Endothelial cell of umbilical vein (primary cell): ENCODE results near the gene DDHD1. TPM values are rescaled to one million over a fixed set of nuclear protein-coding genes. Genes with fewer than 3 reads are reported as not detected.

Experiments used
- BruUV-seq: library from RNA; stranded (reverse); fragments of 400-500 nt; replicated peaks from 2 replicates; lab custom pipeline; 2021; lab: Mats Ljungman, UMichigan
- CTCF ChIA-PET: fragments of 300-600, 350-600 bp; sonication (Branson Sonifier 250); formaldehyde crosslinking; loops from one replicate; lab custom pipeline; 2021; ENCODE audit warnings: antibody characterized with exemption, inconsistent platforms; lab: Charles Lee
- POLR2A ChIA-PET: fragments of 300-600, 350-600 bp; sonication (Branson Sonifier 250); formaldehyde crosslinking; loops from one replicate; lab custom pipeline; 2021; ENCODE audit warnings: antibody characterized with exemption, inconsistent platforms; lab: Charles Lee
- DNase-seq: peaks from one replicate; pipeline ENCODE4 v3.0.0-alpha.2; 2011; ENCODE audit warnings: low read depth, low spot score
- FAIRE-seq: peaks from 2 replicates; lab custom pipeline; 2011; peaks lifted over from hg19 to GRCh38; lab: Jason Lieb, UNC
- H2AFZ ChIP-seq: 2 replicates; pipeline ENCODE4 v1.6.0; 2012; ENCODE audit warnings: low read depth, low read length, control low read depth, inconsistent platforms
- H3K27ac ChIP-seq: 2 replicates; pipeline ENCODE4 v1.5.1; 2011; ENCODE audit warnings: low read depth, mild to moderate bottlenecking, control low read depth, low read length, moderate library complexity; ENCODE audit not compliant: insufficient read depth
- H3K27me3 ChIP-seq, 2 experiments: 2 replicates each; pipeline versions ENCODE4 v1.6.0 to v1.6.1; 2011; ENCODE audit warnings: low read length in 2 of 2, mixed read lengths in 1 of 2; ENCODE audit not compliant: control insufficient read depth in 2 of 2, insufficient read depth in 2 of 2
- H3K36me3 ChIP-seq, 2 experiments: 2 replicates in 1 of 2; 3 replicates in 1 of 2; pipeline ENCODE4 v1.5.1; 2011; ENCODE audit warnings: low read length in 2 of 2, mild to moderate bottlenecking in 1 of 2, moderate library complexity in 1 of 2; ENCODE audit not compliant: control insufficient read depth in 2 of 2, insufficient read depth in 2 of 2; ENCODE audit errors: extremely low read depth in 1 of 2
- H3K4me1 ChIP-seq: 3 replicates; pipeline ENCODE4 v1.5.1; 2011; ENCODE audit warnings: mild to moderate bottlenecking, low read length; ENCODE audit not compliant: control insufficient read depth, insufficient read depth; ENCODE audit errors: extremely low read depth
- H3K4me2 ChIP-seq: 2 replicates; pipeline ENCODE4 v1.6.1; 2011; ENCODE audit warnings: low read length, control low read depth, mixed read lengths; ENCODE audit not compliant: insufficient read depth
- H3K4me3 ChIP-seq, 3 experiments: fragments of 200-600 bp in 1 of 3; sonication (generic), shearing (Covaris generic) in 1 of 3; replicated peaks in 1 of 3; 2 replicates each; pipeline ENCODE4 v1.5.1; 2011 to 2016; ENCODE audit warnings: control low read depth in 3 of 3, low read length in 3 of 3, mild to moderate bottlenecking in 2 of 3, inconsistent platforms in 1 of 3, low read depth in 1 of 3, moderate library complexity in 1 of 3; ENCODE audit not compliant: insufficient read depth in 1 of 3
- H3K79me2 ChIP-seq: 2 replicates; pipeline ENCODE4 v1.6.0; 2012; ENCODE audit warnings: low read length, inconsistent platforms; ENCODE audit not compliant: control insufficient read depth, insufficient read depth
- H3K9ac ChIP-seq: replicated peaks from 2 replicates; pipeline ENCODE3; 2011; ENCODE audit warnings: low read length, control low read depth; ENCODE audit not compliant: insufficient read depth; ENCODE audit errors: extremely low read depth
- H3K9me1 ChIP-seq: replicated peaks from 3 replicates; pipeline ENCODE4 v1.6.0; 2011; ENCODE audit warnings: mild to moderate bottlenecking, low read length; ENCODE audit not compliant: control insufficient read depth, insufficient read depth; ENCODE audit errors: extremely low read depth
- H3K9me3 ChIP-seq: replicated peaks from 2 replicates; pipeline ENCODE4 v1.5.1; 2012; ENCODE audit warnings: low read length, inconsistent platforms; ENCODE audit not compliant: control insufficient read depth, insufficient read depth
- H4K20me1 ChIP-seq: replicated peaks from 2 replicates; pipeline ENCODE3; 2011; ENCODE audit warnings: mild to moderate bottlenecking, low read length; ENCODE audit not compliant: control insufficient read depth, insufficient read depth; ENCODE audit errors: extremely low read depth
- EZH2 ChIP-seq: IDR thresholded peaks from 2 replicates; pipeline ENCODE4 v1.6.1; 2012; ENCODE audit warnings: borderline replicate concordance, low read depth, mild to moderate bottlenecking, moderate library complexity, low read length, inconsistent platforms; ENCODE audit not compliant: severe bottlenecking
- FOS ChIP-seq: IDR thresholded peaks from 2 replicates; pipeline ENCODE4 v1.6.1; 2011; ENCODE audit warnings: mild to moderate bottlenecking, low read length, moderate library complexity, borderline replicate concordance; ENCODE audit not compliant: insufficient read depth
- GATA2 ChIP-seq: IDR thresholded peaks from 2 replicates; pipeline ENCODE4 v1.7.0; 2011; ENCODE audit warnings: low read depth, mild to moderate bottlenecking, moderate library complexity, mixed read lengths, low read length; ENCODE audit not compliant: insufficient read length, insufficient read depth
- JUN ChIP-seq: IDR thresholded peaks from 2 replicates; pipeline ENCODE4 v1.6.1; 2011; ENCODE audit warnings: borderline replicate concordance, low read depth; ENCODE audit not compliant: insufficient read length, insufficient read depth
- MYC ChIP-seq: IDR thresholded peaks from one replicate; pipeline ENCODE4 v1.6.1; 2011; ENCODE audit warnings: mild to moderate bottlenecking, low read depth, low read length
- POLR2A ChIP-seq: IDR thresholded peaks from 2 replicates; pipeline ENCODE4 v1.6.1; 2012; ENCODE audit warnings: low read depth, mild to moderate bottlenecking, control low read depth, low read length
- POLR2AphosphoS5 ChIP-seq: IDR thresholded peaks from 2 replicates; pipeline ENCODE4 v1.6.1; 2012; ENCODE audit warnings: low read depth, mild to moderate bottlenecking, control low read depth, low read length, moderate library complexity; ENCODE audit not compliant: insufficient read depth
- dilution Hi-C: fragments of 300-500 bp; cut with MboI; formaldehyde crosslinking; loops from one replicate; pipeline ENCODE4 v1.15.0; 2019; ENCODE audit warnings: low sequenced_read_pairs; ENCODE audit not compliant: extremely low pct_ligation_motif_present
- intact Hi-C: fragments of 100-400 bp; cut with micrococcal nuclease; formaldehyde crosslinking; loops from one replicate; pipeline ENCODE4 v1.10.0; 2022
- polyA plus RNA-seq, 4 experiments: library from polyadenylated mRNA; depleted of rRNA in 3 of 4; stranded (reverse) in 3 of 4; unstranded in 1 of 4; fragments of >200 nt; gene quantifications; 2 replicates each; pipeline versions ENCODE4 v1.2.1 to v1.2.3, GENCODE V29; 2011 to 2012; ENCODE audit warnings: missing spikeins in 1 of 4
- total RNA-seq: library from RNA; stranded (reverse); gene quantifications from 2 replicates; pipeline ENCODE4 v1.2.3, GENCODE V29; 2021
- TF ChIP-seq, protein P1 (sequence below), 2 donors: IDR thresholded peaks; 1 replicate in 1 of 2; 2 replicates in 1 of 2; pipeline ENCODE4 v1.5.1; 2011; ENCODE audit warnings: low read length in 2 of 2, mild to moderate bottlenecking in 2 of 2, moderate library complexity in 2 of 2, control low read depth in 1 of 2, inconsistent platforms in 1 of 2, low read depth in 1 of 2; ENCODE audit not compliant: insufficient read depth in 1 of 2; ENCODE audit errors: extremely low read depth in 1 of 2
- TF ChIP-seq, protein P2 (sequence below): IDR thresholded peaks from 2 replicates; pipeline ENCODE4 v1.6.1; 2011; ENCODE audit not compliant: insufficient read depth, insufficient read length

The DDHD1 gene
- total and polyA plus RNA-seq, 2 donors (not counting 3 experiments of a cell fraction or from before 2014, with no cell fraction given), result 2.7 to 12.4 TPM

- BruUV-seq, result no TSS peak
Observed at GRCh38 chr14:53006931-53007562, 146.1 kb downstream of the DDHD1 start.

More at GRCh38 chr14:53006931-53007562, 146.1 kb downstream of the DDHD1 start:
- intact Hi-C loops, result no loop called here
- no peak for DNase-seq
- ChIA-PET POLR2A (no interaction called here), CTCF (no interaction called here)
- no peaks in the 10 kb centered on the region for H4K20me1 ChIP-seq
- no peak overlapping the region for H3K9ac ChIP-seq
- no peak overlapping the region for H3K27ac ChIP-seq
- H3K4me2 ChIP-seq, result no peak overlapping the region
- H3K36me3 ChIP-seq, result no peaks in the 10 kb centered on the region
- peaks cover 2% of the 10 kb centered on the region in 2 experiments for H3K27me3 ChIP-seq
- no peaks in the 10 kb centered on the region for H3K9me3 ChIP-seq
- no peak overlapping the region for H2AFZ ChIP-seq
- H3K9me1 ChIP-seq, result no peaks in the 10 kb centered on the region
- FAIRE-seq, result no peak
- TF ChIP-seq JUN (no peak), MYC (no peak), EZH2 (no peak), POLR2A (no peak), GATA2 (no peak), FOS (no peak), POLR2AphosphoS5 (no peak)
- TF ChIP-seq, protein P1, sequence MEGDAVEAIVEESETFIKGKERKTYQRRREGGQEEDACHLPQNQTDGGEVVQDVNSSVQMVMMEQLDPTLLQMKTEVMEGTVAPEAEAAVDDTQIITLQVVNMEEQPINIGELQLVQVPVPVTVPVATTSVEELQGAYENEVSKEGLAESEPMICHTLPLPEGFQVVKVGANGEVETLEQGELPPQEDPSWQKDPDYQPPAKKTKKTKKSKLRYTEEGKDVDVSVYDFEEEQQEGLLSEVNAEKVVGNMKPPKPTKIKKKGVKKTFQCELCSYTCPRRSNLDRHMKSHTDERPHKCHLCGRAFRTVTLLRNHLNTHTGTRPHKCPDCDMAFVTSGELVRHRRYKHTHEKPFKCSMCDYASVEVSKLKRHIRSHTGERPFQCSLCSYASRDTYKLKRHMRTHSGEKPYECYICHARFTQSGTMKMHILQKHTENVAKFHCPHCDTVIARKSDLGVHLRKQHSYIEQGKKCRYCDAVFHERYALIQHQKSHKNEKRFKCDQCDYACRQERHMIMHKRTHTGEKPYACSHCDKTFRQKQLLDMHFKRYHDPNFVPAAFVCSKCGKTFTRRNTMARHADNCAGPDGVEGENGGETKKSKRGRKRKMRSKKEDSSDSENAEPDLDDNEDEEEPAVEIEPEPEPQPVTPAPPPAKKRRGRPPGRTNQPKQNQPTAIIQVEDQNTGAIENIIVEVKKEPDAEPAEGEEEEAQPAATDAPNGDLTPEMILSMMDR (IDR thresholded peaks at IDR 0.05; ENCODE audit: extremely low read depth in 1 of 2, insufficient read depth in 1 of 2, low read depth in 1 of 2, low read length in 2 of 2), result no peak
- TF ChIP-seq, protein P2, sequence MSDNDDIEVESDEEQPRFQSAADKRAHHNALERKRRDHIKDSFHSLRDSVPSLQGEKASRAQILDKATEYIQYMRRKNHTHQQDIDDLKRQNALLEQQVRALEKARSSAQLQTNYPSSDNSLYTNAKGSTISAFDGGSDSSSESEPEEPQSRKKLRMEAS, result no peak
- H3K79me2 ChIP-seq, result no peaks in the 10 kb centered on the region
- H3K4me1 ChIP-seq, result no peaks in the 10 kb centered on the region
- dilution Hi-C loops, result no loop called here
- H3K4me3 ChIP-seq, result no peak overlapping the region
